ENCODE measurements around the gene OR8B12. TPM values are rescaled to one million over a fixed set of nuclear protein-coding genes. Genes with fewer than 3 reads are reported as not detected.
"Not testable (repeated sequence)": the region's sequence is repeated elsewhere in the genome, so short reads cannot be mapped to it uniquely, and the experiment has no call there.

Gene OR8B12
- total RNA-seq, 1 donor from 2014 or later: not detected

DNA sequence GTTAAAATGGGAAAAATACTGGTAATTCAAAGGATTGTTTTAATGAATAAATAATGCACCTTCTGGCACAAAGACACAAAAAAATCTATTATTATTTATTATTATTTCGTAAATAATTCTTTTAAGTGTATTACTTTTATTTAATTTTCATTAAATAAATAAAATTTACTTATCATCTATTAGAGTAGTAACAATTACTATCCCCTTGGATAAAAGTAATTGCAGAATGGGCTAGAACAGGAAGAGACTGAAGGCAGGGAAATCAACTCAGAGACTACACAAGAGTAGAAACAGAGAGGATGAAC lies 23.0 kb downstream of the OR8B12 start:
- no peak for DNase-seq (ENCODE audit: low read depth in 2 of 2)

DNA sequence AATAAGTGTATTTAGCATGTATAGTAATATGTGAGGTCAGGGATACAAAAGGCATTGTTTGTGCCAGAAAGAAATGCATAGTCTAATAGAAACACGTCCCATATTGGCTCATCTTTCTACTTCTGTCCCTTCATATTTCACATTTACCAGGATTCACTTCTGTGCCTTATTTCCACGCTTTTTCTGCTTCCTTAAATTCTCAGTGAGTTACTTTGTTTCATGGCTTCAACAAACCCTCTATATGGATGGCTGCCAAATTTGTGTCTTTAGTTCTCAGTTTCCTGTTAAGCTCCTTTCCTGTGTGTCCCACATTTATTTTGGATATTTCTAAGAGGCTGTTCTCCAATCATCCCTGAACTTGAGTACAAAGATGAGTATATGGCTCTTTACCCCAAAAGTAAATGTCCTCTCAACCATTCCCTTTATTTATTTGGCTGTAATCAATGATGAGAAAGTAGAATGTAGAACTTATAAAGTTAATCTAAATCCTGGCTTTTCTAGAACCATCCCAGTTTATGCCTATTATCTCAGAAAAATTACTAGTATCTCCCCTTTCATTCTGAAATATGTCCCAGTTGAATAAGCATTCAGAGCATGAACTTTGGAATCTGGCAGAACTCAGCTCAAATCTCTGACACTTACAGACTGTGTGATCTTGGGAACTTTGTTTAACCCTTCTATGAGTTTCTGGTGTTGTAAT lies 23.5 kb downstream of the OR8B12 start:
- peak; percentile 8 to 14 for DNase-seq (ENCODE audit: low read depth in 2 of 2)

DNA sequence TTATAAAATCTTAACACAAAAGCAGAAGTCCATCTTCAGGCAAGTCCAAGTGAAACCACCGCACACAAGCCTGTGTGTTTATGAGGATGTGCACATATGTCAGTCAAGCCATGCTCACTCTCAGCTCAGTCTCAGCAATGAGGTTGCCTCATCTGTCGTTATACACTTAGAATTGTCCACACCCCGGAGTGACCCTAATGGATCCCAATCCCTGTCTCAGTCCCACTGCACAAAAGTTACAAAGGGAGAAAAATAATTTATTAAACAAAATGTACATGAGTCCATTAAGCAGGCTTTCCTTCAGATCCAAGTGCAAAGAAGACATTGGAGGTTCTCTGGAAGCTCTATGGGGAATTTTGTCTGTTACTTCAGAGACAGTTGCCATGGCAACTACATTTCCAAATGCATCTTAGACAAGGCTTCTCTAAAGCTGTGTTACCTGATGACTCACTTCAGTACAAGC lies 24.4 kb downstream of the OR8B12 start:
- no peak for DNase-seq (ENCODE audit: low read depth in 2 of 2)

DNA sequence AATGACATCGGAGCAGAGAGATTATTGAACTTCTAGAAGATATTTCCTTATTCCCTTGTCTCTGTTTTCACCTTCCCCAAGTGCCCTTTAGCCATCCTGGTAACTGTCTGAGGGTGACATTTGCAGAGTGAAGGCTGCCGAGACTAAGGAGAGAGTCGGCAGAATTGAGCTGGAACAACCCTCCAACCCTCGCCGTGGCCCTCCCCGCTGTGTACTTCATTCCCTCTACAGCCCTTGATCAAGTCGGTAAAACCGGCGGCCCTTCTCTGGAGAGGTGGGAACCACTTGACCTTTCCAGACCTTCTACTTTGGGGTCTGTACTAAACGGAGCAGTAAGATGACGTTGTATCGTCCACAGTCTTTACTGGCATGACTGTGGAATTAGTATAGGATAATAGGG lies 26.1 kb downstream of the OR8B12 start:
- no peak for DNase-seq (ENCODE audit: low read depth in 2 of 2)

DNA sequence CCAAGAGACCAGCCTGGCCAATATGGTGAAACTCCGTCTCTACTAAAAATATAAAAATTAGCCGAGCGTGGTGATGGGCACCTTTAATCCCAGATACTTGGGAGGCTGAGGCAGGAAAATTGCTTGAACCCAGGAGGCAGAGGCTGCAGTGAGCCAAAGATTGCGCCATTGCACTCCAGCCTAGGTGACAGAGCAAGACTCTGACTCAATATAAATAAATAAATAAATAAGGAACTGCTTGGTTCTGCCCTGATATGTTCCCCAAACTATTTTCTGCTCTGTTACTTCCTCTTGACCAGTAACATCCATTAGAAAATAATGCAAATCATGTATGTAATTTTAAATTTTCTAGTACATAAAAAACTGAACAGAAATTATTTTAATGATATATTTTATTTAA lies 28.8 kb downstream of the OR8B12 start:
- DNase-seq (ENCODE audit: low read depth in 2 of 2): not testable (repeated sequence)

DNA sequence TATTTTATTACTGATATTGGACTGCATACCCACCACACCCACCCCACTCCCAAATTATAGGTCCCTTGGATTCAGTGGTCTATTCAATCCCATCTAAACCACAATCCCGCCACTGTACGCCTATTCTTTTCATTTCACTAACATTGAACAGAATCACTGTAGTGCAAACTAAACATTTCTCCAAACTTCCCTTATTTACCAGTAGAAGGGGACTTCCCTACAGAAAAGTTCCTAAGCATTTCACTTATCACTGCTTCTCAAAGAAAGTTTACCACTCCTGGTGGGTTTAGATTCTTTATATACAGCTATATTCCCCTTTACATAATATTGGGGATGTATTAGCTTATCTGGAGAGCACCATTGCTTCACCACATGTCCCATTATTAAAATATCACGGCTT lies 29.3 kb downstream of the OR8B12 start:
- no peak for DNase-seq (ENCODE audit: low read depth in 2 of 2)

DNA sequence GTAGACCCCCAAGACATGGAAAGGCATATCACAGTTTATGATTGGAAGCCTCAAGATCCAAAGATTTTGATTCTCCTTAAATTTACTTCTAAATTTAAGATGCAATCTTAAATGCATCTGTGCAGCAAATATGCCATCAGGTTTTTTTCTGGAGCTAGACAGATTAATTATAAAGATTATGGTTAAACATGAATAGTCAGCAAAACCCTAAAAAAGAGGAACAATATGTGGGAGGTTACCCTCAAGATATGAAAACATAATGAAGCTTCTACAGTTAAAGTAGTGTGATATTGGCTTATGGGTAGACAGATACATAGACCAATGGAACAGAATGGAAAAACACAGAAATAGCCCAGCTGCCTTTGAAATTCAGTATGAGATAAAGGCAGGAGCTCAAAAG lies 31.7 kb downstream of the OR8B12 start:
- DNase-seq (ENCODE audit: low read depth in 2 of 2): no peak

DNA sequence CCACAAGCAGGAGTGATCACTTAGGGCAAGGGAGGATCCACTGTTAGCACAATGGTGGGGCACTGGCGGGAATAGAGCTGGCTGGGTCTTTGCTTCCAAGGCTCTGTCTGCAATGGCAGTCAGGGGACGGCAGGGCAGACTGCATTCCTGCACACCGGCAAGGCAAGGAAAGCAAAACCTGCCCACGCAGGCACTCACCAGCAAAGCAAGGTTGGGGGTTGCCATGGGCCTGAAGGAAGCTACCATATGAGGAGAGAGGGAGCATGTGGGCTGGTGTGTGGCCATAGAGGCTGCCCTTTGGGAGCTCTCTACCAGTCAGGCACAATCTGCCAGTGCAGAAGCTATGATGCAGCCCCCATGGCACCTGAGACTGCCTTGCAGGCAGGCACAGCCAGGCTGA lies 33.2 kb downstream of the OR8B12 start:
- no peak for DNase-seq (ENCODE audit: low read depth in 2 of 2)

DNA sequence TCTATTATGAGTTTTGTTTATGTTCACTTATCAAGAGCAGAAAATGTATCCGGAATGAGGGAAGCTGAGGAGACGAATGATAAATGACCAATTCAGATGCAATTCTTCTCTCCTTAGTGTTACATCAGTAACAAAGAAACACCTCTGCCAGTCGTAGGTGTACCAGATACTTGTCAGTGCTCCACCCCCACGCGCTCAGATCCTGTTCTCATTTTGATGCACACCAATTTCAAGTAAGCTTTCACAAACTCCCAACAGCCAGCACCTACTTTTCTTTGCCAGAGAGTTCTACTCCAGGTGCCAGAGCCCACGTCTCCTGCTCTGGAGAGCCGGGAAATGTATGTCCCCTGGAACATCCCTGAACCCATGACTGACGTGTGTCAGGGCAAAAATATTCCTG lies 43.7 kb downstream of the OR8B12 start:
- DNase-seq (ENCODE audit: low read depth in 2 of 2): no peak

DNA sequence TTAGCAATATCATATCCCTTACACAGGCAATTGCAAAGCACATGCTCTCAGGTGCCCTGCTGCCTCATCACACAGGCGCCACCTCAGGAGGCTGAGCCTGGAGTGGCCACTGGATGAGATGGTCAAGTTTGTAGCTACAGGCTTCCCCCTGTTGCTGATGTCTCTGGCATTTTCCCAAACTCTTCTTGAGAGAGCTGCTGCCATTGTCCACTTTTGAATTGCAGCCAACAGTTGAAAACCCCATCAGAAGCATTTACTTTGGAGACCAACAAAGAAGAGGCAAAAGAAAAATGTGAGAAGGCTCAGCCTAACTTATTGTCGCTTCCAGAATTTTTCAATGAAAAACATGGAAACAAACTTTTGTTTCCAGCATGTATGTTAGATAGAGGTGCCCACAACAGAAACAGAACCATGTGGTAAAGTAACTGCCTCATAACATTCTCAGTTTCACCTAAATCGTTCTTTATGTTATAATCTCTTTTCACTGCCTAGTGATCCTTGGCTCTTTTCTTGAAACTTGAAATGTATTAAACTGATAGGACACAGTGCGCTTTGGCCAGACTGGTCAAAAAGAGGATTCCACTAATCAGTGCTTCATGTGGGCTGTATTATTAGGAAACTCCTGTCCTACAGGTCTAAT lies 50.3 kb downstream of the OR8B12 start:
- DNase-seq (ENCODE audit: low read depth in 2 of 2): peak in 1 of 2 donors; percentile 34

Other genes with a start within 250 kb of the OR8B12 start
- not detected in 2 replicates for gene OR8D1, start 229.7 kb downstream of the OR8B12 start, total RNA-seq
- not detected in 2 replicates for gene OR8D2, start 223.5 kb downstream of the OR8B12 start, total RNA-seq
- gene OR8B2, start 159.2 kb downstream of the OR8B12 start, total RNA-seq: not detected in 2 replicates
- not detected in 2 replicates for gene OR8B3, start 144.6 kb downstream of the OR8B12 start, total RNA-seq
- not detected in 2 replicates for gene OR8B4, start 118.8 kb downstream of the OR8B12 start, total RNA-seq
- gene OR8B8, start 98.0 kb downstream of the OR8B12 start, total RNA-seq: not detected in 2 replicates
- gene OR8A1, start 26.3 kb upstream of the OR8B12 start, total RNA-seq: under 0.01 TPM in 1 of 2 replicates, not detected in the other
- not detected in 2 replicates for gene PANX3, start 67.8 kb upstream of the OR8B12 start, total RNA-seq
- gene TBRG1, start 79.2 kb upstream of the OR8B12 start, total RNA-seq: 11.6 and 19.2 TPM in 2 replicates
- 6.8 and 7.5 TPM in 2 replicates for gene SIAE, start 130.1 kb upstream of the OR8B12 start, total RNA-seq
- gene SPA17, start 130.2 kb upstream of the OR8B12 start, total RNA-seq: 3.6 and 5.0 TPM in 2 replicates
- 0.20 and 0.65 TPM in 2 replicates for gene NRGN, start 196.3 kb upstream of the OR8B12 start, total RNA-seq
- under 0.01 TPM in 1 of 2 replicates, not detected in the other for gene VSIG2, start 208.6 kb upstream of the OR8B12 start, total RNA-seq
- gene ESAM, start 218.6 kb upstream of the OR8B12 start, total RNA-seq: 8.9 and 35.1 TPM in 2 replicates